GM03348 (cell line): ENCODE measurements around the gene TMX1.

Experiments
- DNase-seq: peaks from one replicate; pipeline ENCODE4 v3.0.0; 2012; ENCODE audit warnings: low spot score

The TMX1 gene

DNA sequence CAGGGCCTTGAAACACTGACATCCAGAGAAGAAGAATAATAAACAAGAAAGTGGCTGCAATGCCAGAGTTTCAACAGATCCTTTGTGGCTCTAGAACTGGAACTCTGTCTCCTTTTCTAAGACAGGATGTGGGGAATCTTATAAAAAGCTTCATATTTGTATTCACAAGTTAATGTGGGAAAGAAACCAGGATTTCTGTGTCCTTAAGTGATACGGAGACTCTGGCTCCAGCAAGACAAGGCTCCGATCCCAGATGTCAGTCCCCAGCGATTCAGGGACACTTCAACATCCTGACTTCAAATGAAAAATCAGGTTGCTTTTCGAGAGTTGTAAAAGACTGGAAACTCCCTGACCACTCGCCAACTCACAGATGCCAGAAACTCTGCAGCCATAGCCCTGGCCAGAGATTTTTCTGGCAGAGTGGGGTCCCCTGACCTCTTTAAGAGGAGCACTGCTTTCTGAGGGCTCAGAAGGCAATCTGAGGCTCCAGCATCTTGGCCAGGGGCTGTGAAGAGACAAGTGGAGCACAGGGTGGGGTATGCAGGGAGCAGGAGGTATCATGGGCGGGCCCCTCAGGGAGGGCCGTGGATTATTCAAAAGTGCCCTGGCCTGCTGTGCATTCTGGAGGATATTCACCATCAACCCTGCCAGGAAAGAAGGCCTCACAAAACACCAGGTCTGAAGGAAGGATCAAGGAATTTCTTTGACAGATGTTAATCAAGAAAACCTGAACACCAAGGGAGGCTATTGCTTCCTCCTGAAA is 53.3 kb downstream of the TMX1 start:
- peak; percentile 44 for DNase-seq

DNA sequence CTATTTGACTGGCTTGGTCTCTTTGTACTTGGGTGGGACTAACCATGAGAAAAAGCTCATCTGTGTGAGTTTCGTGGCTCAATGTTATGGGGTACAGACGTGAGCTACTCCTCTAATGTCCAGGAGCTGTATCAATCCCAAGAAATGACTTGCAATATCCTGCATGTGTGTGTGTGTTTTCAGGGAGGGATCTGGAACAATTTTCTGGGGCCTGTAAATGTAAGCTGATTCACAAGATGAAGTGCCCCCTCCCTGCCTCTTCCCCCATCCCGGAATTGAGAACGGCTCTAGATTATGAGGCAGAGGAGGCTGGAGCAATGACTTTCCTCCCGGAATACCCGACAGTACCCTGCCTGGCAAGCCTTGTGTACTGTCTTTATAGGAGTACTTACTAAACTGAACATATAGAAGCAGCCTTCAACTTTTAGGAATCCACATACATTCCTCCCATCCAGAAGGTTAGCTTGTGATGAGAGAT is 53.9 kb downstream of the TMX1 start:
- peak; percentile 10 for DNase-seq

DNA sequence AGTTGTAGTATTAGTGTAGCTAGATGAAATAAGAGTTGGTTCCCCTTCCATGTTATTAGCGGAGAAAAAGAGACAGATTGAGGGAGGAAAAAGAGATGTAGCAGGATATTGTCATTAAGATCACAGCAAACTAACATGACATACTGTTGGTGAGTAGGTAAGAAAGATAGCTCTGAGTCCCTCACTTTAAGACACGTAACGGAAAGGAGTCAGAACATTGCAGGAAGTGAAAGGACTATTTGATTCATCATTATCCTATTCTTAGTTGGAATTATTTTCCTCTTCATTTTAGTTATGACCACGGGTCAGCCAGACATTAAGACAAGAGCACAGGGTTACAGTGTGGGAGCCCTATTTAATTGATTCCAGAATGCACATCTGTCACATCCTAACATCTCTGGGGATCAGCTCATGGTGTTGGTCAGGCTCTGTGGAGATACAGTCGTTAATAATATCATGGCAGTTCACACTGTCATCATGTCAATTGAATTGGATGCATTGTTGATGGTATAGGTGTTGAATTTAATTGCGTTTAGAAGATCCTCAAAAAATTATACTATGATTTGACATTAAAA is 55.0 kb downstream of the TMX1 start:
- no peak for DNase-seq

DNA sequence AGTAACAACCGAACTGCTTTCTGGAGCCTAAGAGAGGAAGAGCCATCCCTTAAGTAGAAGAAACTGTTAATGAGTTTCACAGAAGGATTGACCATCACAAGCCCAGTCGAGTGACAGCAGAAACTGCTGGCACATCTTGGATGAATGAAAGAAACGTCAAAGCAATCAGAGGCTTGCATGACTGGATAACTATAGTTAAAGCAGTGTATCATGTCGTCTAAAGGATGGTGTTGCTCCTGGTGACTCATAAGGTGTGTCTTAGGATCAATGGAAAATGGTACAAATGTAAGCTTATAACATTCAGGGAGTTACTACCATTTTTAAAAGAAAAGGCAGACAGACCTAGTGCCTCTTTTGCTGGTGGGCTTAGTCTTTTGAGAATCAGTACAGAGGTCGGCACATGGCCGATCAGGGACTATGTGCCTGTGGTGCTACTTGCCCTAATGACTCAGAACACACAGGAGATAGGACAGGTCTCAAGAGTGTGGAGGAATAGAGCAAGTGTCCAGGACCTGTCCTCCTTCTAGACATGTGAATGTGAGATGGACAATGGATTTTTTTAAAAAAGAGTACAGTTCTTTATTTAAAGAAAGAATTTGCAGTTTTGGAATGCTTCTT is 55.7 kb downstream of the TMX1 start:
- no peak for DNase-seq

DNA sequence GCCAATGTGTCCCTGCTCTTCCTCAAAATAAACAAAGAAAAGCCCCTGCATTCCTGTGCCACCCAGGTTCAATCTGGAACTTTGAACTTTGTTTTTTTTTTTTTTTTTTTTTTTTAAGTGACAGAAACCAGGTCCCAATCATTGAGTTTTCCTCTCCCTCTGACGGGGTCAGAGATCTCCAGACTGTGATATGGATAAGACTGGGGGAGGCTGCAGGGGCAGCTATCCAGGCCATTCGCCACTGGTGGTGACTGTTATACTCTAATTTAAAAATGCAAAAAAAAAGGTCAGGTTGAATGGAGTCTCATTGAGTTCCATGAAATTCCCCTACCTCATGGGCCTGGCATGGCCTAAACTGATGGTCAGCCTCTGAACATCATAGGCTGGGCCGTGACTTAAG is 57.0 kb downstream of the TMX1 start:
- no peak for DNase-seq

DNA sequence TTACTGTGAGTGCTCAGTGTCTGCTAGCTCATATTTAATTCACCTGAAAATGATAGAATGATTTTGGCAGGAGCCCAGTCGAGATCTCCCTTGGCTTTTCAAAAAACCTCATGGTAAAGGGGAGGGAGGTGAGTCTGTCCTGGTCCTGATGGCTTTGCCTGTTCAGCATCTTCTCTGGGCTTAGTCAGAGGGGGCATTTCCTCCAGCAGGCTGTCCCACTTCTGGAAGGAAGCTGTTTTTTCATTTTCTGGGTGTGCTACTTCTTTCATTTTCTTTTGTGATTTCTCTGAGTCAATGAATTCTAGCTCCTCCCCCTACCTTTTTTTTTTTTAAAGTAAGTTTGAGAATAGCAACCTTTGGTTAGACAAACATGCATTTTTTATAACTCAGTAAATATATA is 58.8 kb downstream of the TMX1 start:
- no peak for DNase-seq

DNA sequence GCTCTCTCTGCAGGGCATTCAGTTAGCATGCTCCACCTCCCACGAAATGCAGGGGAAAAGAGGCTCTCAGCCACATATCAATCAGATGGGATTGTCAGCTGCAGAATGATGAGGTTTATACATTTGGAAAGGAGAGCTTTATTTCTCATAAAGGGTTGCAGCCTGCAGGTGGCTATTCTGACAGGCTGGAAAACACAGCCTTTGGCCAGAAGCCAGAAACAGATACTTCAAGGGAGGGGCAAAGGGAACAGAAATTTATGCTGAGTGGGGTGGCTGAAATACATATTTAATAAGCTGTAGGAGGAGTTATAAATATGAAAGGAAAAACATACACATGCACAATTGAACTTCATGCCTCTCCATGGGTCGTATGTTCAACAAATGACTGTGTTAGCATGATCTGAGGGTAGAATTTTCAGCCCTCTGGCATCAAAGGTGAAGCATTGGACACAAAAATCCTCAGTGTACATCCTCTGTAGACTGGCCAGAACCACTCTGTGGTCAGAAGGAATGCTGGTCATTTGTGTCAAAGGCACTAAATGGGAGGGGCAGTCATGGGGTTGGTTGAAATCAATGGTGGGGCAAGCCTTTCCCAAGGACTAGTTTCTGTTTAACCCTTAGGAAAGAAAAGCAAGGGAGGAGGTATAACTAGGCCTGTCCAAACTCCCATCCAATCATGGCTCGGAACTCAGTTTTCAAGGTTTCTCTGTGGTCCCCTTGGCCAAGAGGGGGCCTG is 62.4 kb downstream of the TMX1 start:
- DNase-seq: peak; percentile 17

DNA sequence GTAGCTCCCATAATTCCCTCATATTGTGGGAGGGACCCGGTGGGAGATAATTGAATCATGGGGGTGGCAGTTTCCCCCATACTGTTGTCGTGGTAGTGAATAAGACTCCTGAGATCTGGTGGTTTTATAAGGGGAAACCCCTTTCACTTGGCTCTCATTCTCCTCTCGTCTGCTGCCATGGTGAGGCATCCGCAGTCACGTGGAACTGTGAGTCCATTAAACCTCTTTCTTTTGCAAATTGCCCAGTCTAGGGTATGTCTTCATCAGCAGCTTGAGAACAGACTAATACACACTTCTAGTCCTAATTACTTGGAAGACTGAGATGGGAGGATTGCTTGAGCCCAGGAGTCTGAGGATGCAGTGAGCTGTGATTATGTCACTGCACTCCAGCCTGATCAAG is 64.4 kb downstream of the TMX1 start:
- DNase-seq: peak; percentile 26

DNA sequence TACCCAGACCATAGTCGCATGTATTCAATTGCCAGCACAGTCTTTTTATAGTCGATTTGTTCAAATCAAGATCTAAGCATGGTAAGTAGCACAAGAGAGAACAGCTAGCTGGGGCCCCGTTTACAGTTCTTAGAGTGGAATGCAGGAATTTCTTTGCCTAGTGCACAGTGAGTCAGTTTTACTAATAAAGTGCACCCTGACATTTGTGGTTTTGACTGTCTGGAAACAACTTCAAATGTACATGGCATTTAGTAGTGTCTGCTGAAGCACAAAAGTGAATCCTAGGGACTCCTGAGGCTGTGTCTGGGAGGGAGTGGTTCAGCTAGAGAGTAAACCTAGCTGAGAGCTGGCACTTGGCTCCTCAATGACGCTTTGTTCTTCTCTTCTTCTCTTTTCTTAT is 64.9 kb downstream of the TMX1 start:
- DNase-seq: peak; percentile 86

DNA sequence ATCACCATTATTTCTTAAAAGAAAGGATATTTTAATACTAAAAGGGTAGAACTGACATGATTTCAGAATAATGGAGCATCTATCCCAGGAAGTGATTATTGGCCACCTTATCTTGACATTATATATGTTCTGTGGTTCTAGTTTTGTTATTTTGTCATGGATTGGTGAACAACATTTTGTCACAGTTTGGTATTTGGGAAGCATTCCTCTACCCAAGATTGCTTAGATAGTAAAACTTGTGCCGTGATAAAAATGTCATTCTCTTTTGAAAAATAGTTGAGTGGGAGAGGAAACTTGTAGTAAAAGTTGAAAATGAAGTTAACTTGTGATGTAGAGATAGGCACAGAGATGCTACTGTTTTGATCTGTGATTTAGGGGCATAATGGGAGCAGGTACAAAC is 65.7 kb downstream of the TMX1 start:
- no peak for DNase-seq
